CD8-positive, alpha-beta memory T cell (primary cell): ENCODE measurements around the gene TFF3. TPM values are rescaled to one million over a fixed set of nuclear protein-coding genes. Genes with fewer than 3 reads are reported as not detected.
A peak's percentile ranks its signal among the peaks of the same experiment; 100 is the strongest.

Source experiments
- CTCF ChIA-PET: fragments of 350-600 bp; sonication (Branson Sonifier 250); formaldehyde crosslinking; loops from one replicate; lab custom pipeline; 2021; ENCODE audit warnings: antibody characterized with exemption; lab: Charles Lee
- POLR2A ChIA-PET: fragments of 350-600 bp; sonication (Branson Sonifier 250); formaldehyde crosslinking; loops from one replicate; lab custom pipeline; 2021; ENCODE audit warnings: antibody characterized with exemption; lab: Charles Lee
- DNase-seq, 5 donors: peaks; one replicate each; pipeline versions ENCODE4 v3.0.0 to v3.0.0-alpha.2; 2020 to 2022; ENCODE audit warnings: mixed read lengths in 1 of 5
- H3K27ac ChIP-seq: one replicate; pipeline ENCODE4 v1.7.0; 2013; ENCODE audit warnings: low read depth, mild to moderate bottlenecking, low read length, moderate library complexity
- H3K27me3 ChIP-seq: 2 replicates; pipeline ENCODE4 v1.7.0; 2013; ENCODE audit warnings: low read length, mild to moderate bottlenecking; ENCODE audit not compliant: insufficient read depth, poor library complexity, severe bottlenecking
- H3K36me3 ChIP-seq: 2 replicates; pipeline ENCODE4 v1.7.0; 2013; ENCODE audit warnings: mild to moderate bottlenecking, low read length, moderate library complexity; ENCODE audit not compliant: insufficient read depth
- H3K4me1 ChIP-seq: 2 replicates; pipeline ENCODE4 v1.7.0; 2013; ENCODE audit warnings: mild to moderate bottlenecking, low read length, moderate library complexity; ENCODE audit not compliant: insufficient read depth
- H3K4me3 ChIP-seq: 2 replicates; pipeline ENCODE4 v1.7.0; 2013; ENCODE audit warnings: mild to moderate bottlenecking, low read length
- H3K9me3 ChIP-seq: 2 replicates; pipeline ENCODE4 v1.7.0; 2013; ENCODE audit warnings: mild to moderate bottlenecking, low read length
- H3K27ac Mint-ChIP-seq, 8 donors: one replicate each; pipeline ENCODE4 v1.8.0; 2020 to 2021; ENCODE audit warnings: mixed read lengths in 8 of 8, mild to moderate bottlenecking in 6 of 8, inconsistent platforms in 3 of 8, moderate library complexity in 3 of 8
- H3K27me3 Mint-ChIP-seq, 2 donors: one replicate each; pipeline ENCODE4 v1.8.0; 2020 to 2021; ENCODE audit warnings: mixed read lengths in 2 of 2, mild to moderate bottlenecking in 1 of 2, moderate library complexity in 1 of 2
- H3K36me3 Mint-ChIP-seq, 3 donors: one replicate each; pipeline ENCODE4 v1.8.0; 2020 to 2021; ENCODE audit warnings: mixed read lengths in 3 of 3, inconsistent platforms in 1 of 3, mild to moderate bottlenecking in 1 of 3
- H3K4me1 Mint-ChIP-seq, 3 donors: one replicate each; pipeline ENCODE4 v1.8.0; 2020 to 2021; ENCODE audit warnings: mixed read lengths in 3 of 3, inconsistent platforms in 1 of 3, mild to moderate bottlenecking in 1 of 3
- H3K4me3 Mint-ChIP-seq, 7 donors: one replicate each; pipeline ENCODE4 v1.8.0; 2020 to 2021; ENCODE audit warnings: mixed read lengths in 7 of 7, mild to moderate bottlenecking in 6 of 7, moderate library complexity in 4 of 7, inconsistent platforms in 2 of 7
- H3K9me3 Mint-ChIP-seq, 5 donors: one replicate each; pipeline ENCODE4 v1.8.0; 2020 to 2022; ENCODE audit warnings: mixed read lengths in 5 of 5, mild to moderate bottlenecking in 3 of 5, moderate library complexity in 2 of 5, inconsistent platforms in 1 of 5
- polyA plus RNA-seq: library from polyadenylated mRNA; unstranded; fragments of 300-500 nt; fragmentation: Illumina TruSeq; gene quantifications from one replicate; pipeline ENCODE4 v1.2.3, GENCODE V29; 2021
- total RNA-seq, 2 experiments: library from RNA; stranded (reverse); gene quantifications; one replicate each; pipeline ENCODE4 v1.2.3, GENCODE V29; 2021

TFF3 gene
- total and polyA plus RNA-seq, 3 experiments from 2014 or later, result not detected

GRCh38 chr21:42321845-42322244 lies 6.6 kb upstream of the TFF3 start:
- H3K27me3 ChIP-seq, result no peaks in the 10 kb centered on the region
- DNase-seq, result no peak
- Mint-ChIP-seq H3K4me3 (no peak overlapping the region), H3K9me3 (no peaks in the 10 kb centered on the region), H3K27ac (no peak overlapping the region), H3K27me3 (peaks cover 7 to 34% of the 10 kb centered on the region in 2 donors), H3K36me3 (no peaks in the 10 kb centered on the region), H3K4me1 (peaks cover 6 to 7% (median 7%) of the 10 kb centered on the region in 3 donors)
- H3K4me1 ChIP-seq, result no peaks in the 10 kb centered on the region
- no peak overlapping the region for H3K4me3 ChIP-seq
- no peak overlapping the region for H3K27ac ChIP-seq
- POLR2A ChIA-PET, result no interaction called here
- CTCF ChIA-PET, result no interaction called here
- H3K9me3 ChIP-seq, result no peaks in the 10 kb centered on the region
- H3K36me3 ChIP-seq, result no peaks in the 10 kb centered on the region

- Histone ChIP-seq H3K4me3 (no peak overlapping the region), H3K4me1 (no peaks in the 10 kb centered on the region), H3K27me3 (no peaks in the 10 kb centered on the region), H3K36me3 (no peaks in the 10 kb centered on the region), H3K9me3 (no peaks in the 10 kb centered on the region), H3K27ac (no peak overlapping the region)
- H3K9me3 Mint-ChIP-seq, result no peaks in the 10 kb centered on the region
- H3K4me1 Mint-ChIP-seq, result peaks cover 6 to 7% (median 7%) of the 10 kb centered on the region in 3 donors
- no peaks in the 10 kb centered on the region for H3K36me3 Mint-ChIP-seq
- H3K27ac Mint-ChIP-seq, result peak overlapping the region in 1 of 8 donors; percentile 37
- no peak for DNase-seq
- POLR2A ChIA-PET, result no interaction called here
- H3K27me3 Mint-ChIP-seq, result peaks cover 7 to 34% of the 10 kb centered on the region in 2 donors
- H3K4me3 Mint-ChIP-seq, result no peak overlapping the region
- CTCF ChIA-PET, result no interaction called here
Measured at GRCh38 chr21:42321231-42321630, 6.0 kb upstream of the TFF3 start.

- CTCF ChIA-PET, result no interaction called here
- no peaks in the 10 kb centered on the region for H3K27me3 ChIP-seq
Measured at GRCh38 chr21:42320791-42321190, 5.6 kb upstream of the TFF3 start.

GRCh38 chr21:42319851-42320572 lies 4.8 kb upstream of the TFF3 start:
- H3K4me3 Mint-ChIP-seq, result peak overlapping the region in 1 of 7 donors; percentile 67
- Histone ChIP-seq H3K9me3 (no peaks in the 10 kb centered on the region), H3K4me1 (no peaks in the 10 kb centered on the region), H3K36me3 (no peaks in the 10 kb centered on the region), H3K4me3 (no peak overlapping the region), H3K27ac (no peak overlapping the region), H3K27me3 (no peaks in the 10 kb centered on the region)
- POLR2A ChIA-PET, result no interaction called here
- no peaks in the 10 kb centered on the region for H3K9me3 Mint-ChIP-seq
- CTCF ChIA-PET, result no interaction called here
- no peaks in the 10 kb centered on the region for H3K36me3 Mint-ChIP-seq
- no peak overlapping the region for H3K27ac Mint-ChIP-seq
- H3K27me3 Mint-ChIP-seq, result peaks cover 5 to 26% of the 10 kb centered on the region in 2 donors
- peaks cover 6 to 7% (median 7%) of the 10 kb centered on the region in 3 donors for H3K4me1 Mint-ChIP-seq
- no peak for DNase-seq

More at GRCh38 chr21:42320791-42321190, 5.6 kb upstream of the TFF3 start:
- Mint-ChIP-seq H3K4me1 (peaks cover 6 to 7% (median 7%) of the 10 kb centered on the region in 3 donors), H3K9me3 (no peaks in the 10 kb centered on the region), H3K4me3 (peak overlapping the region in 1 of 7 donors; percentile 15), H3K27ac (peak overlapping the region in 1 of 8 donors; percentile 48), H3K36me3 (no peaks in the 10 kb centered on the region), H3K27me3 (peaks cover 7 to 33% of the 10 kb centered on the region in 2 donors)
- POLR2A ChIA-PET, result no interaction called here
- no peaks in the 10 kb centered on the region for H3K36me3 ChIP-seq
- H3K4me1 ChIP-seq, result no peaks in the 10 kb centered on the region
- DNase-seq, result no peak
- H3K4me3 ChIP-seq, result no peak overlapping the region
- H3K27ac ChIP-seq, result no peak overlapping the region
- no peaks in the 10 kb centered on the region for H3K9me3 ChIP-seq

GRCh38 chr21:42319376-42319775 lies 4.2 kb upstream of the TFF3 start:
- H3K27ac ChIP-seq, result no peak overlapping the region
- Mint-ChIP-seq H3K4me1 (peaks cover 6 to 7% (median 7%) of the 10 kb centered on the region in 3 donors), H3K4me3 (peak overlapping the region in 2 of 7 donors; percentile 20 to 67), H3K36me3 (no peaks in the 10 kb centered on the region), H3K27ac (peak overlapping the region in 3 of 8 donors; percentile 22 to 64 (median 23)), H3K27me3 (peaks cover 1 to 21% of the 10 kb centered on the region in 2 donors), H3K9me3 (no peaks in the 10 kb centered on the region)
- H3K4me3 ChIP-seq, result no peak overlapping the region
- H3K27me3 ChIP-seq, result no peaks in the 10 kb centered on the region
- DNase-seq, result no peak
- H3K9me3 ChIP-seq, result no peaks in the 10 kb centered on the region
- no peaks in the 10 kb centered on the region for H3K36me3 ChIP-seq
- ChIA-PET CTCF (no interaction called here), POLR2A (no interaction called here)
- H3K4me1 ChIP-seq, result no peaks in the 10 kb centered on the region

GRCh38 chr21:42317826-42318746 lies 2.9 kb upstream of the TFF3 start:
- Histone ChIP-seq H3K36me3 (no peaks in the 10 kb centered on the region), H3K4me1 (no peaks in the 10 kb centered on the region)
- POLR2A ChIA-PET, result no interaction called here

GRCh38 chr21:42317341-42317741 lies 2.1 kb upstream of the TFF3 start:
- H3K9me3 ChIP-seq, result no peaks in the 10 kb centered on the region
- Mint-ChIP-seq H3K36me3 (no peaks in the 10 kb centered on the region), H3K4me1 (peaks cover 6 to 7% (median 7%) of the 10 kb centered on the region in 3 donors), H3K27me3 (peaks cover 0 to 3% of the 10 kb centered on the region in 2 donors), H3K4me3 (no peak overlapping the region), H3K27ac (no peak overlapping the region), H3K9me3 (no peaks in the 10 kb centered on the region)
- no peaks in the 10 kb centered on the region for H3K36me3 ChIP-seq
- H3K4me3 ChIP-seq, result no peak overlapping the region
- H3K4me1 ChIP-seq, result no peaks in the 10 kb centered on the region
- ChIA-PET POLR2A (no interaction called here), CTCF (no interaction called here)
- H3K27me3 ChIP-seq, result no peaks in the 10 kb centered on the region
- no peak for DNase-seq
- no peak overlapping the region for H3K27ac ChIP-seq

More at GRCh38 chr21:42317826-42318746, 2.9 kb upstream of the TFF3 start:
- no peaks in the 10 kb centered on the region for H3K9me3 ChIP-seq
- CTCF ChIA-PET, result interaction anchor here (1.0 kb wide), 1 partner anchor 8 kb away, joined by 3 read pairs; no protein-coding TSS in a partner anchor
- Mint-ChIP-seq H3K4me1 (peaks cover 6 to 7% (median 7%) of the 10 kb centered on the region in 3 donors), H3K36me3 (no peaks in the 10 kb centered on the region), H3K27me3 (peaks cover 0 to 11% of the 10 kb centered on the region in 2 donors), H3K4me3 (no peak overlapping the region), H3K27ac (peak overlapping the region in 1 of 8 donors; percentile 72), H3K9me3 (no peaks in the 10 kb centered on the region)
- no peak overlapping the region for H3K4me3 ChIP-seq
- H3K27ac ChIP-seq, result no peak overlapping the region
- H3K27me3 ChIP-seq, result no peaks in the 10 kb centered on the region
- no peak for DNase-seq

- no peaks in the 10 kb centered on the region for H3K27me3 ChIP-seq
- Mint-ChIP-seq H3K9me3 (no peaks in the 10 kb centered on the region), H3K4me3 (no peak overlapping the region), H3K27ac (peak overlapping the region in 1 of 8 donors; percentile 33), H3K36me3 (no peaks in the 10 kb centered on the region), H3K27me3 (no peaks in the 10 kb centered on the region), H3K4me1 (peaks cover 6 to 7% (median 7%) of the 10 kb centered on the region in 3 donors)
- no peaks in the 10 kb centered on the region for H3K36me3 ChIP-seq
- no peak overlapping the region for H3K4me3 ChIP-seq
- no peak for DNase-seq
- ChIA-PET POLR2A (no interaction called here), CTCF (no interaction called here)
- H3K9me3 ChIP-seq, result no peaks in the 10 kb centered on the region
- H3K27ac ChIP-seq, result no peak overlapping the region
- no peaks in the 10 kb centered on the region for H3K4me1 ChIP-seq
Measured at GRCh38 chr21:42316891-42317290, 1.7 kb upstream of the TFF3 start.
